Activated CD4-positive, CD25-positive, alpha-beta regulatory T cell treated with anti-CD3 and anti-CD28 coated beads, Interleukin-2, amount 50 U/mL, for 72 hours (primary cell): Measurements from ENCODE around the gene MAP4K5.
"Not testable (repeated sequence)": the region's sequence is repeated elsewhere in the genome, so short reads cannot be mapped to it uniquely, and the experiment has no call there.

Experiments
- DNase-seq: peaks from one replicate; pipeline ENCODE4 v3.0.0; 2021

Gene MAP4K5

GRCh38 chr14:50532502-50533240, at the start of gene MAP4K5:
Gene MAP4K5 (minus strand): TSS chr14:50532569. CDS start chr14:50532049, 520 bp downstream.
- peak; percentile 83 for DNase-seq

- no peak for DNase-seq
Observed at GRCh38 chr14:50578433-50578832, 46.1 kb upstream of the MAP4K5 start.

- DNase-seq = no peak
Observed at GRCh38 chr14:50577982-50578381, 45.6 kb upstream of the MAP4K5 start.

GRCh38 chr14:50575769-50576168, 43.4 kb upstream of the MAP4K5 start:
- DNase-seq = no peak

GRCh38 chr14:50573862-50574261, 41.5 kb upstream of the MAP4K5 start:
- DNase-seq = no peak

- no peak for DNase-seq
Observed at GRCh38 chr14:50569714-50570274, 37.4 kb upstream of the MAP4K5 start.

- DNase-seq = no peak
Observed at GRCh38 chr14:50562841-50563240, 30.5 kb upstream of the MAP4K5 start.

GRCh38 chr14:50560931-50561285, 28.5 kb upstream of the MAP4K5 start:
- DNase-seq = peak; percentile 46

- DNase-seq = peak; percentile 36
Observed at GRCh38 chr14:50559990-50560930, 27.9 kb upstream of the MAP4K5 start, which contains the start of gene ATL1. Gene ATL1 (plus strand): TSS chr14:50560145. CDS start chr14:50560266, 121 bp downstream.

- DNase-seq = not testable (repeated sequence)
Observed at GRCh38 chr14:50552796-50553195, 20.4 kb upstream of the MAP4K5 start.

- no peak for DNase-seq
Observed at GRCh38 chr14:50551877-50552276, 19.5 kb upstream of the MAP4K5 start.

GRCh38 chr14:50550294-50550693, 17.9 kb upstream of the MAP4K5 start:
- no peak for DNase-seq

- DNase-seq = no peak
Observed at GRCh38 chr14:50545618-50546017, 13.2 kb upstream of the MAP4K5 start.

- no peak for DNase-seq
Observed at GRCh38 chr14:50544911-50545310, 12.5 kb upstream of the MAP4K5 start.

- DNase-seq = no peak
Observed at GRCh38 chr14:50542941-50543418, 10.6 kb upstream of the MAP4K5 start.

GRCh38 chr14:50541159-50541567, 8.8 kb upstream of the MAP4K5 start:
- DNase-seq = no peak

GRCh38 chr14:50539051-50539450, 6.7 kb upstream of the MAP4K5 start:
- no peak for DNase-seq

GRCh38 chr14:50538034-50538433, 5.7 kb upstream of the MAP4K5 start:
- not testable (repeated sequence) for DNase-seq

GRCh38 chr14:50534997-50535396, 2.6 kb upstream of the MAP4K5 start:
- DNase-seq = no peak

- no peak for DNase-seq
Observed at GRCh38 chr14:50534416-50534815, 2.0 kb upstream of the MAP4K5 start.

- DNase-seq = no peak
Observed at GRCh38 chr14:50533806-50534205, 1.4 kb upstream of the MAP4K5 start.

GRCh38 chr14:50533241-50533705, 904 bp upstream of the MAP4K5 start:
- no peak for DNase-seq
